KMS-11 (cell line): ENCODE data around the gene POU2F1.

Experiments used
- H2AFZ ChIP-seq: fragments of 200-600 bp; sonication (generic); 2 replicates; pipeline ENCODE4 v1.6.1; 2016; ENCODE audit warnings: antibody characterized with exemption, mixed run types, low read depth
- H3K27ac ChIP-seq: fragments of 200-600 bp; sonication (generic); 2 replicates; pipeline ENCODE4 v1.6.1; 2016; ENCODE audit warnings: mild to moderate bottlenecking, mixed run types
- H3K27me3 ChIP-seq: fragments of 200-600 bp; sonication (generic); 2 replicates; pipeline ENCODE4 v1.6.1; 2017; ENCODE audit warnings: mild to moderate bottlenecking, low read depth, mixed run types, moderate library complexity; ENCODE audit not compliant: insufficient read depth
- H3K36me3 ChIP-seq: fragments of 200-600 bp; sonication (generic); 2 replicates; pipeline ENCODE4 v1.6.1; 2017; ENCODE audit warnings: mild to moderate bottlenecking, mixed run types; ENCODE audit not compliant: insufficient read depth
- H3K4me1 ChIP-seq: fragments of 200-600 bp; sonication (generic); 2 replicates; pipeline ENCODE4 v1.6.1; 2016; ENCODE audit warnings: mild to moderate bottlenecking, low read depth, mixed run types; ENCODE audit not compliant: poor library complexity, severe bottlenecking
- H3K4me2 ChIP-seq: fragments of 200-600 bp; sonication (generic); 2 replicates; pipeline ENCODE4 v1.7.0; 2016; ENCODE audit warnings: mild to moderate bottlenecking, mixed run types
- H3K4me3 ChIP-seq: fragments of 200-600 bp; sonication (generic); IDR thresholded peaks from 2 replicates; pipeline ENCODE4 v1.6.1; 2017; ENCODE audit warnings: low read depth, low read length, mixed read lengths; ENCODE audit not compliant: insufficient read depth
- H3K79me2 ChIP-seq: fragments of 200-600 bp; sonication (generic); 2 replicates; pipeline ENCODE4 v1.6.1; 2016; ENCODE audit warnings: low read depth, mixed run types; ENCODE audit not compliant: insufficient read depth
- H3K9ac ChIP-seq: fragments of 200-600 bp; sonication (generic); 2 replicates; pipeline ENCODE4 v1.6.1; 2016; ENCODE audit warnings: mild to moderate bottlenecking, mixed run types
- H4K20me1 ChIP-seq: fragments of 200-600 bp; sonication (generic); 2 replicates; pipeline ENCODE4 v1.6.1; 2016; ENCODE audit warnings: mild to moderate bottlenecking, mixed run types; ENCODE audit not compliant: insufficient read depth
- CTCF ChIP-seq: fragments of 200-600 bp; sonication (generic); conservative IDR thresholded peaks from 2 replicates; pipeline ENCODE4 v1.6.1; 2017; ENCODE audit warnings: low read depth, mild to moderate bottlenecking, antibody characterized with exemption, low read length, moderate library complexity, mixed read lengths

The POU2F1 gene

GRCh38 chr1:167216809-167217208 is 3.9 kb upstream of the POU2F1 start:
- Histone ChIP-seq H3K4me1 (peaks cover 13% of the 10 kb centered on the region), H3K27ac (no peak overlapping the region), H3K9ac (no peak overlapping the region), H3K36me3 (no peaks in the 10 kb centered on the region), H3K4me3 (no peak overlapping the region), H3K4me2 (no peak overlapping the region), H4K20me1 (no peaks in the 10 kb centered on the region), H3K27me3 (no peaks in the 10 kb centered on the region), H3K79me2 (no peaks in the 10 kb centered on the region), H2AFZ (no peak overlapping the region)
- no peak for TF ChIP-seq CTCF

GRCh38 chr1:167219194-167219593 is 1.5 kb upstream of the POU2F1 start:
- TF ChIP-seq CTCF: no peak
- peak overlapping the region; percentile 89 for H2AFZ ChIP-seq
- H3K4me3 ChIP-seq: peak overlapping the region; percentile 99
- H3K4me1 ChIP-seq: peaks cover 30% of the 10 kb centered on the region
- no peaks in the 10 kb centered on the region for H3K36me3 ChIP-seq
- H3K4me2 ChIP-seq: peak overlapping the region; percentile 83
- no peaks in the 10 kb centered on the region for H3K27me3 ChIP-seq
- peak overlapping the region; percentile 99 for H3K27ac ChIP-seq
- no peaks in the 10 kb centered on the region for H4K20me1 ChIP-seq
- H3K9ac ChIP-seq: peak overlapping the region; percentile 98
- H3K79me2 ChIP-seq: peaks cover 23% of the 10 kb centered on the region

- TF ChIP-seq CTCF: no peak; the same call in 1 of the 2 replicates
- H3K4me3 ChIP-seq: peak overlapping the region; percentile 99
- H3K27me3 ChIP-seq: no peaks in the 10 kb centered on the region
- H3K4me2 ChIP-seq: peak overlapping the region; percentile 83
- peaks cover 36% of the 10 kb centered on the region for H3K4me1 ChIP-seq
- H2AFZ ChIP-seq: peak overlapping the region; percentile 89
- no peaks in the 10 kb centered on the region for H4K20me1 ChIP-seq
- H3K9ac ChIP-seq: peak overlapping the region; percentile 98
- no peaks in the 10 kb centered on the region for H3K36me3 ChIP-seq
- H3K79me2 ChIP-seq: peaks cover 30% of the 10 kb centered on the region
- peak overlapping the region; percentile 99 for H3K27ac ChIP-seq
Measured at GRCh38 chr1:167219646-167220536, 795 bp upstream of the POU2F1 start.

GRCh38 chr1:167221126-167221737 is 546 bp downstream of the POU2F1 start:
- H4K20me1 ChIP-seq: no peaks in the 10 kb centered on the region
- no peak for TF ChIP-seq CTCF
- H2AFZ ChIP-seq: peak overlapping the region; percentile 59; the same call in 1 of the 2 replicates
- H3K36me3 ChIP-seq: no peaks in the 10 kb centered on the region
- H3K4me3 ChIP-seq: no peak overlapping the region
- H3K27me3 ChIP-seq: no peaks in the 10 kb centered on the region
- H3K79me2 ChIP-seq: peaks cover 43% of the 10 kb centered on the region
- peak overlapping the region; percentile 99 for H3K27ac ChIP-seq
- H3K9ac ChIP-seq: peak overlapping the region; percentile 98
- H3K4me1 ChIP-seq: peaks cover 42% of the 10 kb centered on the region
- peak overlapping the region; percentile 62; the same call in 1 of the 2 replicates for H3K4me2 ChIP-seq
